Endothelial cell of umbilical vein (primary cell): Measurements from ENCODE around the gene ARPC5. TPM values are rescaled to one million over a fixed set of nuclear protein-coding genes. Genes with fewer than 3 reads are reported as not detected.

Source experiments
- BruUV-seq: library from RNA; stranded (reverse); fragments of 400-500 nt; replicated peaks from 2 replicates; lab custom pipeline; 2021; lab: Mats Ljungman, UMichigan
- CTCF ChIA-PET: fragments of 300-600, 350-600 bp; sonication (Branson Sonifier 250); formaldehyde crosslinking; loops from one replicate; lab custom pipeline; 2021; ENCODE audit warnings: antibody characterized with exemption, inconsistent platforms; lab: Charles Lee
- POLR2A ChIA-PET: fragments of 300-600, 350-600 bp; sonication (Branson Sonifier 250); formaldehyde crosslinking; loops from one replicate; lab custom pipeline; 2021; ENCODE audit warnings: antibody characterized with exemption, inconsistent platforms; lab: Charles Lee
- DNase-seq: peaks from one replicate; pipeline ENCODE4 v3.0.0-alpha.2; 2011; ENCODE audit warnings: low read depth, low spot score
- FAIRE-seq: peaks from 2 replicates; lab custom pipeline; 2011; peaks lifted over from hg19 to GRCh38; lab: Jason Lieb, UNC
- H2AFZ ChIP-seq: 2 replicates; pipeline ENCODE4 v1.6.0; 2012; ENCODE audit warnings: low read depth, low read length, control low read depth, inconsistent platforms
- H3K27ac ChIP-seq: 2 replicates; pipeline ENCODE4 v1.5.1; 2011; ENCODE audit warnings: low read depth, mild to moderate bottlenecking, control low read depth, low read length, moderate library complexity; ENCODE audit not compliant: insufficient read depth
- H3K27me3 ChIP-seq, 2 experiments: 2 replicates each; pipeline versions ENCODE4 v1.6.0 to v1.6.1; 2011; ENCODE audit warnings: low read length in 2 of 2, mixed read lengths in 1 of 2; ENCODE audit not compliant: control insufficient read depth in 2 of 2, insufficient read depth in 2 of 2
- H3K36me3 ChIP-seq, 2 experiments: 2 replicates in 1 of 2; 3 replicates in 1 of 2; pipeline ENCODE4 v1.5.1; 2011; ENCODE audit warnings: low read length in 2 of 2, mild to moderate bottlenecking in 1 of 2, moderate library complexity in 1 of 2; ENCODE audit not compliant: control insufficient read depth in 2 of 2, insufficient read depth in 2 of 2; ENCODE audit errors: extremely low read depth in 1 of 2
- H3K4me1 ChIP-seq: 3 replicates; pipeline ENCODE4 v1.5.1; 2011; ENCODE audit warnings: mild to moderate bottlenecking, low read length; ENCODE audit not compliant: control insufficient read depth, insufficient read depth; ENCODE audit errors: extremely low read depth
- H3K4me2 ChIP-seq: 2 replicates; pipeline ENCODE4 v1.6.1; 2011; ENCODE audit warnings: low read length, control low read depth, mixed read lengths; ENCODE audit not compliant: insufficient read depth
- H3K4me3 ChIP-seq, 3 experiments: fragments of 200-600 bp in 1 of 3; sonication (generic), shearing (Covaris generic) in 1 of 3; replicated peaks in 1 of 3; 2 replicates each; pipeline ENCODE4 v1.5.1; 2011 to 2016; ENCODE audit warnings: control low read depth in 3 of 3, low read length in 3 of 3, mild to moderate bottlenecking in 2 of 3, inconsistent platforms in 1 of 3, low read depth in 1 of 3, moderate library complexity in 1 of 3; ENCODE audit not compliant: insufficient read depth in 1 of 3
- H3K79me2 ChIP-seq: 2 replicates; pipeline ENCODE4 v1.6.0; 2012; ENCODE audit warnings: low read length, inconsistent platforms; ENCODE audit not compliant: control insufficient read depth, insufficient read depth
- H3K9ac ChIP-seq: replicated peaks from 2 replicates; pipeline ENCODE3; 2011; ENCODE audit warnings: low read length, control low read depth; ENCODE audit not compliant: insufficient read depth; ENCODE audit errors: extremely low read depth
- H3K9me1 ChIP-seq: replicated peaks from 3 replicates; pipeline ENCODE4 v1.6.0; 2011; ENCODE audit warnings: mild to moderate bottlenecking, low read length; ENCODE audit not compliant: control insufficient read depth, insufficient read depth; ENCODE audit errors: extremely low read depth
- H3K9me3 ChIP-seq: replicated peaks from 2 replicates; pipeline ENCODE4 v1.5.1; 2012; ENCODE audit warnings: low read length, inconsistent platforms; ENCODE audit not compliant: control insufficient read depth, insufficient read depth
- H4K20me1 ChIP-seq: replicated peaks from 2 replicates; pipeline ENCODE3; 2011; ENCODE audit warnings: mild to moderate bottlenecking, low read length; ENCODE audit not compliant: control insufficient read depth, insufficient read depth; ENCODE audit errors: extremely low read depth
- CTCF ChIP-seq, 2 donors: IDR thresholded peaks; 1 replicate in 1 of 2; 2 replicates in 1 of 2; pipeline ENCODE4 v1.5.1; 2011; ENCODE audit warnings: low read length in 2 of 2, mild to moderate bottlenecking in 2 of 2, moderate library complexity in 2 of 2, control low read depth in 1 of 2, inconsistent platforms in 1 of 2, low read depth in 1 of 2; ENCODE audit not compliant: insufficient read depth in 1 of 2; ENCODE audit errors: extremely low read depth in 1 of 2
- EZH2 ChIP-seq: IDR thresholded peaks from 2 replicates; pipeline ENCODE4 v1.6.1; 2012; ENCODE audit warnings: borderline replicate concordance, low read depth, mild to moderate bottlenecking, moderate library complexity, low read length, inconsistent platforms; ENCODE audit not compliant: severe bottlenecking
- FOS ChIP-seq: IDR thresholded peaks from 2 replicates; pipeline ENCODE4 v1.6.1; 2011; ENCODE audit warnings: mild to moderate bottlenecking, low read length, moderate library complexity, borderline replicate concordance; ENCODE audit not compliant: insufficient read depth
- GATA2 ChIP-seq: IDR thresholded peaks from 2 replicates; pipeline ENCODE4 v1.7.0; 2011; ENCODE audit warnings: low read depth, mild to moderate bottlenecking, moderate library complexity, mixed read lengths, low read length; ENCODE audit not compliant: insufficient read length, insufficient read depth
- JUN ChIP-seq: IDR thresholded peaks from 2 replicates; pipeline ENCODE4 v1.6.1; 2011; ENCODE audit warnings: borderline replicate concordance, low read depth; ENCODE audit not compliant: insufficient read length, insufficient read depth
- MAX ChIP-seq: IDR thresholded peaks from 2 replicates; pipeline ENCODE4 v1.6.1; 2011; ENCODE audit not compliant: insufficient read depth, insufficient read length
- MYC ChIP-seq: IDR thresholded peaks from one replicate; pipeline ENCODE4 v1.6.1; 2011; ENCODE audit warnings: mild to moderate bottlenecking, low read depth, low read length
- POLR2A ChIP-seq: IDR thresholded peaks from 2 replicates; pipeline ENCODE4 v1.6.1; 2012; ENCODE audit warnings: low read depth, mild to moderate bottlenecking, control low read depth, low read length
- POLR2AphosphoS5 ChIP-seq: IDR thresholded peaks from 2 replicates; pipeline ENCODE4 v1.6.1; 2012; ENCODE audit warnings: low read depth, mild to moderate bottlenecking, control low read depth, low read length, moderate library complexity; ENCODE audit not compliant: insufficient read depth
- dilution Hi-C: fragments of 300-500 bp; cut with MboI; formaldehyde crosslinking; loops from one replicate; pipeline ENCODE4 v1.15.0; 2019; ENCODE audit warnings: low sequenced_read_pairs; ENCODE audit not compliant: extremely low pct_ligation_motif_present
- intact Hi-C: fragments of 100-400 bp; cut with micrococcal nuclease; formaldehyde crosslinking; loops from one replicate; pipeline ENCODE4 v1.10.0; 2022
- polyA plus RNA-seq, 4 experiments: library from polyadenylated mRNA; depleted of rRNA in 3 of 4; stranded (reverse) in 3 of 4; unstranded in 1 of 4; fragments of >200 nt; gene quantifications; 2 replicates each; pipeline versions ENCODE4 v1.2.1 to v1.2.3, GENCODE V29; 2011 to 2012; ENCODE audit warnings: missing spikeins in 1 of 4
- total RNA-seq: library from RNA; stranded (reverse); gene quantifications from 2 replicates; pipeline ENCODE4 v1.2.3, GENCODE V29; 2021

The ARPC5 gene
- total and polyA plus RNA-seq, 2 donors (not counting 3 experiments of a cell fraction or from before 2014, with no cell fraction given), result 110 to 185 TPM

- FAIRE-seq (no peak), DNase-seq (no peak)
- no peak overlapping the region for H3K4me3 ChIP-seq
- H3K9me1 ChIP-seq, result no peaks in the 10 kb centered on the region
- H3K4me1 ChIP-seq, result peaks cover 16% of the 10 kb centered on the region
- BruUV-seq, result no TSS peak
- ChIA-PET POLR2A (no interaction called here), CTCF (interaction anchor here (0.9 to 3.8 kb wide), 2 partner anchors 18 to 308 kb away, joined by 3 to 40 read pairs; no protein-coding TSS in a partner anchor)
- H3K27ac ChIP-seq, result no peak overlapping the region
- TF ChIP-seq CTCF (IDR thresholded peaks at IDR 0.05; ENCODE audit: extremely low read depth in 1 of 2, insufficient read depth in 1 of 2, low read depth in 1 of 2, low read length in 2 of 2) (no peak), POLR2A (no peak), MAX (no peak), JUN (no peak), POLR2AphosphoS5 (no peak), GATA2 (no peak), EZH2 (no peak), FOS (no peak), MYC (no peak)
- H3K9me3 ChIP-seq, result no peaks in the 10 kb centered on the region
- no peak overlapping the region for H2AFZ ChIP-seq
- H3K36me3 ChIP-seq, result no peaks in the 10 kb centered on the region
- no peak overlapping the region for H3K4me2 ChIP-seq
- intact Hi-C loops (no loop called here), dilution Hi-C loops (no loop called here)
- H3K79me2 ChIP-seq, result no peaks in the 10 kb centered on the region
- H4K20me1 ChIP-seq, result no peaks in the 10 kb centered on the region
- H3K27me3 ChIP-seq, result no peaks in the 10 kb centered on the region
- no peak overlapping the region for H3K9ac ChIP-seq
Observed at GRCh38 chr1:183607322-183607980, 28.1 kb downstream of the ARPC5 start.
